Skeletal muscle tissue (tissue), 4 donors: Measurements from ENCODE around the gene PKN2. TPM values are rescaled to one million over a fixed set of nuclear protein-coding genes. Genes with fewer than 3 reads are reported as not detected.

Source experiments
- H3K27ac ChIP-seq: one replicate; pipeline ENCODE4 v1.7.0; 2013; ENCODE audit warnings: mild to moderate bottlenecking, low read depth, low read length, inconsistent platforms
- H3K27me3 ChIP-seq, 3 donors: one replicate each; pipeline ENCODE4 v1.7.0; 2013; ENCODE audit warnings: low read length in 3 of 3; ENCODE audit not compliant: control insufficient read depth in 3 of 3, insufficient read depth in 3 of 3
- H3K36me3 ChIP-seq, 3 donors: one replicate each; pipeline ENCODE4 v1.7.0; 2013; ENCODE audit warnings: low read length in 3 of 3; ENCODE audit not compliant: control insufficient read depth in 3 of 3, insufficient read depth in 3 of 3
- H3K4me1 ChIP-seq, 3 donors: one replicate each; pipeline ENCODE4 v1.7.0; 2013; ENCODE audit warnings: low read length in 3 of 3, mild to moderate bottlenecking in 3 of 3; ENCODE audit not compliant: control insufficient read depth in 3 of 3, insufficient read depth in 3 of 3
- H3K4me3 ChIP-seq, 3 donors: one replicate each; pipeline ENCODE4 v1.7.0; 2013; ENCODE audit warnings: low read length in 3 of 3
- H3K9ac ChIP-seq, 3 donors: one replicate each; pipeline ENCODE4 v1.7.0; 2013; ENCODE audit warnings: low read length in 3 of 3, mild to moderate bottlenecking in 3 of 3, moderate library complexity in 2 of 3, low read depth in 1 of 3
- H3K9me3 ChIP-seq, 3 donors: one replicate each; pipeline ENCODE4 v1.7.0; 2013; ENCODE audit warnings: low read length in 3 of 3; ENCODE audit not compliant: control insufficient read depth in 3 of 3
- total RNA-seq: library from RNA; depleted of rRNA; stranded (reverse); fragments of >200 nt; gene quantifications from one replicate; pipeline ENCODE4 v1.2.3, GENCODE V29; 2014
- donor health status: Osteomylitis.

The PKN2 gene
- total RNA-seq, 1 donor from 2014 or later: 57.9 TPM

GRCh38 chr1:88741413-88741812, 57.3 kb downstream of the PKN2 start:
- Histone ChIP-seq H3K4me3 (no peak overlapping the region), H3K27me3 (no peaks in the 10 kb centered on the region), H3K36me3 (peaks cover 0 to 8% (median 3%) of the 10 kb centered on the region in 3 donors), H3K9ac (no peak overlapping the region), H3K27ac (no peak overlapping the region), H3K9me3 (no peaks in the 10 kb centered on the region), H3K4me1 (peaks cover 0 to 4% (median 0%) of the 10 kb centered on the region in 3 donors)

GRCh38 chr1:88742531-88742930, 58.5 kb downstream of the PKN2 start:
- Histone ChIP-seq H3K4me1 (no peaks in the 10 kb centered on the region), H3K27ac (no peak overlapping the region), H3K27me3 (no peaks in the 10 kb centered on the region), H3K36me3 (peaks cover 0 to 8% (median 8%) of the 10 kb centered on the region in 3 donors), H3K9me3 (no peaks in the 10 kb centered on the region), H3K4me3 (no peak overlapping the region), H3K9ac (no peak overlapping the region)

GRCh38 chr1:88744142-88744541, 60.1 kb downstream of the PKN2 start:
- no peaks in the 10 kb centered on the region for H3K27me3 ChIP-seq
- no peak overlapping the region for H3K27ac ChIP-seq
- no peak overlapping the region for H3K4me3 ChIP-seq
- H3K36me3 ChIP-seq: peaks cover 0 to 8% (median 8%) of the 10 kb centered on the region in 3 donors
- no peaks in the 10 kb centered on the region for H3K9me3 ChIP-seq
- no peaks in the 10 kb centered on the region for H3K4me1 ChIP-seq
- no peak overlapping the region for H3K9ac ChIP-seq

- H3K4me1 ChIP-seq: no peaks in the 10 kb centered on the region
- H3K27ac ChIP-seq: no peak overlapping the region
- H3K4me3 ChIP-seq: no peak overlapping the region
- H3K27me3 ChIP-seq: no peaks in the 10 kb centered on the region
- no peak overlapping the region for H3K9ac ChIP-seq
- no peaks in the 10 kb centered on the region for H3K9me3 ChIP-seq
- peaks cover 0 to 8% (median 8%) of the 10 kb centered on the region in 3 donors for H3K36me3 ChIP-seq
Measured at GRCh38 chr1:88746916-88747315, 62.8 kb downstream of the PKN2 start.

GRCh38 chr1:88751714-88752113, 67.6 kb downstream of the PKN2 start:
- no peaks in the 10 kb centered on the region for H3K27me3 ChIP-seq
- no peak overlapping the region for H3K9ac ChIP-seq
- no peak overlapping the region for H3K27ac ChIP-seq
- H3K9me3 ChIP-seq: no peaks in the 10 kb centered on the region
- H3K36me3 ChIP-seq: peaks cover 0 to 2% (median 2%) of the 10 kb centered on the region in 3 donors
- H3K4me1 ChIP-seq: no peaks in the 10 kb centered on the region
- H3K4me3 ChIP-seq: no peak overlapping the region

- Histone ChIP-seq H3K9ac (no peak overlapping the region), H3K4me1 (no peaks in the 10 kb centered on the region)
Measured at GRCh38 chr1:88753506-88753905, 69.4 kb downstream of the PKN2 start.

GRCh38 chr1:88763649-88764406, 79.8 kb downstream of the PKN2 start:
- H3K9me3 ChIP-seq: no peaks in the 10 kb centered on the region
- H3K27ac ChIP-seq: no peak overlapping the region
- no peak overlapping the region for H3K4me3 ChIP-seq
- no peak overlapping the region for H3K9ac ChIP-seq
- no peaks in the 10 kb centered on the region for H3K27me3 ChIP-seq
- no peaks in the 10 kb centered on the region for H3K4me1 ChIP-seq
- H3K36me3 ChIP-seq: peaks cover 0 to 5% (median 3%) of the 10 kb centered on the region in 3 donors

More at GRCh38 chr1:88753506-88753905, 69.4 kb downstream of the PKN2 start:
- Histone ChIP-seq H3K27me3 (no peaks in the 10 kb centered on the region), H3K36me3 (peaks cover 0 to 2% (median 0%) of the 10 kb centered on the region in 3 donors), H3K27ac (no peak overlapping the region), H3K9me3 (no peaks in the 10 kb centered on the region), H3K4me3 (no peak overlapping the region)

GRCh38 chr1:88768187-88768586, 84.1 kb downstream of the PKN2 start:
- no peak overlapping the region for H3K9ac ChIP-seq
- H3K27ac ChIP-seq: no peak overlapping the region
- H3K36me3 ChIP-seq: peaks cover 0 to 8% (median 7%) of the 10 kb centered on the region in 3 donors
- H3K27me3 ChIP-seq: no peaks in the 10 kb centered on the region
- H3K4me1 ChIP-seq: no peaks in the 10 kb centered on the region
- no peak overlapping the region for H3K4me3 ChIP-seq
- H3K9me3 ChIP-seq: no peaks in the 10 kb centered on the region

GRCh38 chr1:88768816-88769215, 84.7 kb downstream of the PKN2 start:
- H3K4me3 ChIP-seq: no peak overlapping the region
- H3K4me1 ChIP-seq: no peaks in the 10 kb centered on the region
- no peak overlapping the region for H3K9ac ChIP-seq
- H3K36me3 ChIP-seq: peaks cover 0 to 13% (median 8%) of the 10 kb centered on the region in 3 donors
- H3K27me3 ChIP-seq: no peaks in the 10 kb centered on the region
- H3K27ac ChIP-seq: no peak overlapping the region
- H3K9me3 ChIP-seq: no peaks in the 10 kb centered on the region

- Histone ChIP-seq H3K27ac (no peak overlapping the region), H3K36me3 (peaks cover 2 to 23% (median 17%) of the 10 kb centered on the region in 3 donors), H3K4me1 (no peaks in the 10 kb centered on the region), H3K4me3 (no peak overlapping the region), H3K9me3 (no peaks in the 10 kb centered on the region), H3K9ac (no peak overlapping the region), H3K27me3 (no peaks in the 10 kb centered on the region)
Measured at GRCh38 chr1:88773540-88774150, 89.6 kb downstream of the PKN2 start.
